Keratinocyte (primary cell): ENCODE results near the gene DIP2C. TPM values are rescaled to one million over a fixed set of nuclear protein-coding genes. Genes with fewer than 3 reads are reported as not detected.

ENCODE experiments used
- DNase-seq: peaks from one replicate; pipeline ENCODE4 v3.0.0-alpha.2; 2011; ENCODE audit warnings: low read depth, missing footprints, low spot score
- FAIRE-seq: peaks from 2 replicates; lab custom pipeline; 2011; peaks lifted over from hg19 to GRCh38; lab: Jason Lieb, UNC
- H2AFZ ChIP-seq: 2 replicates; pipeline ENCODE4 v1.6.0; 2012; ENCODE audit warnings: low read length, control low read depth, inconsistent platforms; ENCODE audit not compliant: control insufficient read depth
- H3K27ac ChIP-seq: 2 replicates; pipeline ENCODE4 v1.5.1; 2011; ENCODE audit warnings: low read length; ENCODE audit not compliant: control insufficient read depth, insufficient read depth
- H3K27me3 ChIP-seq: 3 replicates; pipeline ENCODE4 v1.6.0; 2011; ENCODE audit warnings: low read length; ENCODE audit not compliant: control insufficient read depth, insufficient read depth; ENCODE audit errors: extremely low read depth
- H3K36me3 ChIP-seq, 2 experiments: 2 replicates in 1 of 2; 3 replicates in 1 of 2; pipeline ENCODE4 v1.5.1; 2011; ENCODE audit warnings: low read length in 2 of 2, mild to moderate bottlenecking in 1 of 2; ENCODE audit not compliant: control insufficient read depth in 2 of 2, insufficient read depth in 2 of 2; ENCODE audit errors: extremely low read depth in 1 of 2
- H3K4me1 ChIP-seq: 3 replicates; pipeline ENCODE4 v1.5.1; 2011; ENCODE audit warnings: low read length; ENCODE audit not compliant: control insufficient read depth, insufficient read depth; ENCODE audit errors: extremely low read depth
- H3K4me2 ChIP-seq: 3 replicates; pipeline ENCODE4 v1.6.0; 2011; ENCODE audit warnings: low read depth, low read length; ENCODE audit not compliant: control insufficient read depth, insufficient read depth; ENCODE audit errors: extremely low read depth
- H3K4me3 ChIP-seq, 3 experiments: fragments of 200-600 bp in 1 of 3; sonication (generic) in 1 of 3; 2 replicates in 2 of 3; 3 replicates in 1 of 3; pipeline ENCODE4 v1.5.1; 2011 to 2016; ENCODE audit warnings: low read length in 3 of 3, mild to moderate bottlenecking in 3 of 3, control low read depth in 2 of 3, inconsistent platforms in 1 of 3, low read depth in 1 of 3, mixed read lengths in 1 of 3, mixed run types in 1 of 3, moderate library complexity in 1 of 3; ENCODE audit not compliant: control insufficient read depth in 2 of 3, insufficient read depth in 2 of 3; ENCODE audit errors: extremely low read depth in 1 of 3
- H3K79me2 ChIP-seq: 2 replicates; pipeline ENCODE4 v1.6.0; 2012; ENCODE audit warnings: low read length; ENCODE audit not compliant: control insufficient read depth, insufficient read depth
- H3K9ac ChIP-seq: 3 replicates; pipeline ENCODE4 v1.6.0; 2011; ENCODE audit warnings: low read length; ENCODE audit not compliant: control insufficient read depth, insufficient read depth; ENCODE audit errors: extremely low read depth
- H3K9me1 ChIP-seq: 3 replicates; pipeline ENCODE4 v1.6.0; 2011; ENCODE audit warnings: low read length; ENCODE audit not compliant: control insufficient read depth, insufficient read depth; ENCODE audit errors: extremely low read depth
- H3K9me3 ChIP-seq: 2 replicates; pipeline ENCODE4 v1.5.1; 2012; ENCODE audit warnings: low read depth, low read length; ENCODE audit not compliant: control insufficient read depth
- H4K20me1 ChIP-seq: 3 replicates; pipeline ENCODE4 v1.6.0; 2011; ENCODE audit warnings: low read length; ENCODE audit not compliant: control insufficient read depth, insufficient read depth; ENCODE audit errors: extremely low read depth
- CTCF ChIP-seq, 3 experiments: IDR thresholded peaks in 1 of 3; conservative IDR thresholded peaks in 1 of 3; optimal IDR thresholded peaks in 1 of 3; 2 replicates in 2 of 3; 3 replicates in 1 of 3; pipeline versions ENCODE3 to v1.5.1; 2011; ENCODE audit warnings: low read length in 3 of 3, mild to moderate bottlenecking in 3 of 3, moderate library complexity in 2 of 3, control low read depth in 1 of 3, inconsistent platforms in 1 of 3; ENCODE audit not compliant: insufficient read depth in 2 of 3; ENCODE audit errors: extremely low read depth in 1 of 3
- EZH2 ChIP-seq: IDR thresholded peaks from one replicate; pipeline ENCODE4 v1.6.1; 2012; ENCODE audit warnings: inconsistent platforms, mild to moderate bottlenecking, low read length, moderate library complexity
- dilution Hi-C: fragments of 300-500 bp; cut with MboI; formaldehyde crosslinking; loops from one replicate; pipeline ENCODE4 v1.7.0; 2020; ENCODE audit warnings: low sequenced_read_pairs; ENCODE audit not compliant: extremely low pct_ligation_motif_present
- polyA plus RNA-seq, 5 experiments: library from polyadenylated mRNA; depleted of rRNA in 3 of 5; stranded (reverse) in 3 of 5; stranded (forward) in 1 of 5; unstranded in 1 of 5; fragments of >200 nt; gene quantifications; 1 replicate in 1 of 5; 2 replicates in 3 of 5; 3 replicates in 1 of 5; pipeline versions ENCODE4 v1.2.1 to v1.2.3, GENCODE V29; 2011 to 2012; ENCODE audit warnings: missing spikeins in 2 of 5, low read depth in 1 of 5, low replicate concordance in 1 of 5

DIP2C gene
- polyA plus RNA-seq, 1 donor (not counting 4 experiments of a cell fraction or from before 2014, with no cell fraction given) = 1.3 TPM

GRCh38 chr10:437698-438490 is 251.6 kb downstream of the DIP2C start:
- no peak for FAIRE-seq
- H3K4me3 ChIP-seq = no peak overlapping the region
- dilution Hi-C loops = no loop called here
- DNase-seq = no peak
- peaks cover 2% of the 10 kb centered on the region for H3K9me1 ChIP-seq
- no peaks in the 10 kb centered on the region for H4K20me1 ChIP-seq
- H3K36me3 ChIP-seq = no peaks in the 10 kb centered on the region
- no peak overlapping the region for H3K4me2 ChIP-seq
- no peaks in the 10 kb centered on the region for H3K27me3 ChIP-seq
- TF ChIP-seq EZH2 (no peak), CTCF (optimal IDR thresholded peaks at IDR 0.05 in 1 of 3, IDR thresholded peaks at IDR 0.05 in 1 of 3, conservative IDR thresholded peaks at IDR 0.05 in 1 of 3; ENCODE audit: extremely low read depth in 1 of 3, insufficient read depth in 2 of 3, low read length in 3 of 3) (no peak)
- no peak overlapping the region for H3K27ac ChIP-seq
- H2AFZ ChIP-seq = no peak overlapping the region
- H3K9ac ChIP-seq = no peak overlapping the region
- H3K9me3 ChIP-seq = no peaks in the 10 kb centered on the region
- no peaks in the 10 kb centered on the region for H3K4me1 ChIP-seq
- H3K79me2 ChIP-seq = no peaks in the 10 kb centered on the region

DNA sequence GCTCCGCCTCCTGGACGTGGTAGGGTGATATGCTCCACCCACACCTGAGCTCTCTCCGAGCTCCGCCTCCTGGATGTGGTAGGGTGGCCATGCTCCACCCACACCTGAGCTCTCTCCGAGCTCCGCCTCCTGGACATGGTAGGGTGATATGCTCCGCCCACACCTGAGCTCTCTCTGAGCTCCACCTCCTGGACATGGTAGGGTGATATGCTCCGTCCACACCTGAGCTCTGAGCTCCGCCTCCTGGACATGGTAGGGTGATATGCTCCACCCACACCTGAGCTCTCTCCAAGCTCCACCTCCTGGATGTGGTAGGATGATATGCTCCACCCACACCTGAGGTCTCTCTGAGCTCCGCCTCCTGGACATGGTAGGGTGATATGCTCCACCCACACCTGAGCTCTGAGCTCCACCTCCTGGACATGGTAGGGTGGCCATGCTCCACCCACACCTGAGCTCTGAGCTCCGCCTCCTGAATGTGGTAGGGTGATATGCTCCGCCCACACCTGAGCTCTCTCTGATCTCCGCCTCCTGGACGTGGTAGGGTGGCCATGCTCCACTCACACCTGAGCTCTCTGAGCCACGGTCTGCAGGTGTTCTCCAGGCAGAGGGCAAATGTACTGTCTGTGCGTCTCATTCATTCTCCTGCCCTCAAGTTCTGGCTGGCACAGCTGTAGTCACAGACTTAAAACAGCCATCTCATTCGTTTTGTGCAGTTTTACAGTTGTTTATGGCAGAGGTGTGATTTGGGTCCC is 252.4 kb downstream of the DIP2C start:
- H3K9ac ChIP-seq = no peak overlapping the region
- TF ChIP-seq CTCF (optimal IDR thresholded peaks at IDR 0.05 in 1 of 3, IDR thresholded peaks at IDR 0.05 in 1 of 3, conservative IDR thresholded peaks at IDR 0.05 in 1 of 3; ENCODE audit: extremely low read depth in 1 of 3, insufficient read depth in 2 of 3, low read length in 3 of 3) (no peak), EZH2 (no peak)
- no peaks in the 10 kb centered on the region for H3K4me1 ChIP-seq
- H2AFZ ChIP-seq = no peak overlapping the region
- H3K36me3 ChIP-seq = no peaks in the 10 kb centered on the region
- H3K27ac ChIP-seq = no peak overlapping the region
- H3K27me3 ChIP-seq = no peaks in the 10 kb centered on the region
- H3K9me1 ChIP-seq = peaks cover 2% of the 10 kb centered on the region
- no peak overlapping the region for H3K4me3 ChIP-seq
- DNase-seq = no peak
- H3K79me2 ChIP-seq = no peaks in the 10 kb centered on the region
- H3K9me3 ChIP-seq = no peaks in the 10 kb centered on the region
- FAIRE-seq = no peak
- dilution Hi-C loops = no loop called here
- H4K20me1 ChIP-seq = no peaks in the 10 kb centered on the region
- H3K4me2 ChIP-seq = no peak overlapping the region
